OCI-LY7 (cell line): ENCODE results near the gene ATP2B3. TPM values are rescaled to one million over a fixed set of nuclear protein-coding genes. Genes with fewer than 3 reads are reported as not detected.

Experiments used
- BruUV-seq: library from RNA; stranded (reverse); fragments of 400-500 nt; replicated peaks from 2 replicates; lab custom pipeline; 2021; lab: Mats Ljungman, UMichigan
- CTCF ChIA-PET: fragments of 300-600 bp; sonication (Branson Sonifier 250); formaldehyde crosslinking; loops from one replicate; lab custom pipeline; 2022; ENCODE audit warnings: antibody characterized with exemption; ENCODE audit not compliant: unreplicated experiment; lab: Charles Lee
- POLR2A ChIA-PET: fragments of 300-600 bp; sonication (Branson Sonifier 250); formaldehyde crosslinking; loops from one replicate; lab custom pipeline; 2022; ENCODE audit warnings: antibody characterized with exemption; lab: Charles Lee
- DNase-seq: peaks from one replicate; pipeline ENCODE4 v3.0.0-alpha.2; 2015; ENCODE audit warnings: low spot score
- H2AFZ ChIP-seq: fragments of 200-600 bp; sonication (generic), shearing (Covaris generic); 2 replicates; pipeline ENCODE4 v1.6.1; 2014; ENCODE audit warnings: mild to moderate bottlenecking, antibody characterized with exemption, low read length, moderate library complexity
- H3K27ac ChIP-seq: fragments of 200-600 bp; sonication (generic); 2 replicates; pipeline ENCODE4 v1.5.1; 2014; ENCODE audit warnings: mixed run types, low read depth, mild to moderate bottlenecking, moderate library complexity, low read length, inconsistent platforms; ENCODE audit not compliant: poor library complexity, severe bottlenecking
- H3K36me3 ChIP-seq: fragments of 200-600 bp; sonication (generic); 2 replicates; pipeline ENCODE4 v1.6.1; 2014; ENCODE audit warnings: mild to moderate bottlenecking, antibody characterized with exemption, low read length, moderate library complexity, mixed read lengths; ENCODE audit not compliant: insufficient read depth
- H3K4me1 ChIP-seq: fragments of 200-600 bp; sonication (generic); 2 replicates; pipeline ENCODE4 v1.5.1; 2014; ENCODE audit warnings: mild to moderate bottlenecking, low read length; ENCODE audit not compliant: insufficient read depth, poor library complexity, severe bottlenecking
- H3K4me2 ChIP-seq: fragments of 200-600 bp; sonication (generic); 2 replicates; pipeline ENCODE4 v1.6.1; 2014; ENCODE audit warnings: mild to moderate bottlenecking, low read length
- H3K4me3 ChIP-seq: fragments of 200-600 bp; sonication (generic); 2 replicates; pipeline ENCODE4 v1.5.1; 2014; ENCODE audit warnings: mild to moderate bottlenecking, low read depth, low read length; ENCODE audit not compliant: poor library complexity, severe bottlenecking
- H3K79me2 ChIP-seq: fragments of 200-600 bp; sonication (generic); 2 replicates; pipeline ENCODE4 v1.6.1; 2016; ENCODE audit warnings: low read depth, mild to moderate bottlenecking, low read length, moderate library complexity, mixed read lengths; ENCODE audit not compliant: insufficient read depth
- H3K9me2 ChIP-seq: fragments of 200-600 bp; sonication (generic); 2 replicates; pipeline ENCODE4 v1.6.1; 2016; ENCODE audit warnings: mild to moderate bottlenecking, low read length, mixed read lengths; ENCODE audit not compliant: insufficient read depth
- H3K9me3 ChIP-seq: fragments of 200-600 bp; sonication (generic); 2 replicates; pipeline ENCODE4 v1.6.1; 2014; ENCODE audit warnings: mild to moderate bottlenecking, mixed run types, low read length, mixed read lengths
- H4K20me1 ChIP-seq: fragments of 200-600 bp; sonication (generic); 2 replicates; pipeline ENCODE4 v1.6.1; 2014; ENCODE audit warnings: mild to moderate bottlenecking, antibody characterized with exemption, low read length, moderate library complexity, mixed read lengths; ENCODE audit not compliant: insufficient read depth
- CTCF ChIP-seq: fragments of 200-600 bp; sonication (generic); conservative IDR thresholded peaks from 2 replicates; pipeline ENCODE4 v1.5.1; 2014; ENCODE audit warnings: mild to moderate bottlenecking, antibody characterized with exemption, low read length, moderate library complexity, mixed read lengths
- EZH2phosphoT487 ChIP-seq: fragments of 200-600 bp; sonication (generic); IDR thresholded peaks from 2 replicates; pipeline ENCODE4 v1.6.1; 2018; ENCODE audit warnings: low read depth, borderline replicate concordance, mild to moderate bottlenecking, mixed run types, antibody characterized with exemption, low read length, moderate library complexity, mixed read lengths
- intact Hi-C: fragments of 100-400 bp; cut with micrococcal nuclease; formaldehyde crosslinking; loops from one replicate; pipeline ENCODE4 v1.10.0; 2022; ENCODE audit not compliant: unreplicated experiment
- total RNA-seq, 2 experiments: library from RNA; depleted of rRNA in 1 of 2; stranded (reverse); fragments of >200 nt in 1 of 2; shearing (Covaris generic) in 1 of 2; gene quantifications; 2 replicates each; pipeline ENCODE4 v1.2.3, GENCODE V29; 2014 to 2022

ATP2B3 gene
- total RNA-seq, 2 experiments from 2014 or later, result not detected

GRCh38 chrX:153556767-153557166 lies 39.3 kb downstream of the ATP2B3 start:
- POLR2A ChIA-PET, result no interaction called here
- H3K9me3 ChIP-seq, result no peaks in the 10 kb centered on the region

GRCh38 chrX:153557618-153558355 lies 40.3 kb downstream of the ATP2B3 start:
- H3K4me1 ChIP-seq, result no peaks in the 10 kb centered on the region
- POLR2A ChIA-PET, result no interaction called here
- intact Hi-C loops, result no loop called here
- no peaks in the 10 kb centered on the region for H4K20me1 ChIP-seq
- BruUV-seq, result no TSS peak
- H3K79me2 ChIP-seq, result no peaks in the 10 kb centered on the region
- TF ChIP-seq CTCF, result no peak
- no peak for TF ChIP-seq EZH2phosphoT487
- no peaks in the 10 kb centered on the region for H3K9me2 ChIP-seq
- H2AFZ ChIP-seq, result no peak overlapping the region
- CTCF ChIA-PET, result no interaction called here
- no peak overlapping the region for H3K4me3 ChIP-seq
- no peaks in the 10 kb centered on the region for H3K36me3 ChIP-seq
- H3K4me2 ChIP-seq, result no peak overlapping the region
- peak; percentile 34 for DNase-seq
- no peaks in the 10 kb centered on the region for H3K9me3 ChIP-seq
- H3K27ac ChIP-seq, result no peak overlapping the region

More at GRCh38 chrX:153556767-153557166, 39.3 kb downstream of the ATP2B3 start:
- Histone ChIP-seq H4K20me1 (no peaks in the 10 kb centered on the region), H3K27ac (no peak overlapping the region), H3K9me2 (no peaks in the 10 kb centered on the region), H3K4me1 (no peaks in the 10 kb centered on the region), H3K4me3 (no peak overlapping the region), H2AFZ (no peak overlapping the region), H3K4me2 (no peak overlapping the region), H3K79me2 (no peaks in the 10 kb centered on the region), H3K36me3 (no peaks in the 10 kb centered on the region)
- intact Hi-C loops, result no loop called here
- CTCF ChIA-PET, result no interaction called here
- no TSS peak for BruUV-seq
- TF ChIP-seq CTCF, result no peak
- TF ChIP-seq EZH2phosphoT487, result no peak
- DNase-seq, result no peak

- no peaks in the 10 kb centered on the region for H3K36me3 ChIP-seq
- no peaks in the 10 kb centered on the region for H3K9me2 ChIP-seq
- H3K4me2 ChIP-seq, result no peak overlapping the region
- H4K20me1 ChIP-seq, result no peaks in the 10 kb centered on the region
- no peak overlapping the region for H3K27ac ChIP-seq
- TF ChIP-seq EZH2phosphoT487 (no peak), CTCF (no peak)
- CTCF ChIA-PET, result no interaction called here
- no peaks in the 10 kb centered on the region for H3K4me1 ChIP-seq
- intact Hi-C loops, result no loop called here
- H3K9me3 ChIP-seq, result no peaks in the 10 kb centered on the region
- DNase-seq, result no peak
- no peaks in the 10 kb centered on the region for H3K79me2 ChIP-seq
- no peak overlapping the region for H2AFZ ChIP-seq
- BruUV-seq, result no TSS peak
- H3K4me3 ChIP-seq, result no peak overlapping the region
- POLR2A ChIA-PET, result no interaction called here
These were observed 42.6 kb downstream of the ATP2B3 start for GRCh38 chrX:153560000-153560399.
